ENCODE results near the gene ZNF182. TPM values are rescaled to one million over a fixed set of nuclear protein-coding genes. Genes with fewer than 3 reads are reported as not detected.
"Not testable (repeated sequence)": the region's sequence is repeated elsewhere in the genome, so short reads cannot be mapped to it uniquely, and the experiment has no call there.

Gene ZNF182
- total RNA-seq, 6 experiments from 2014 or later, result 2.1 to 2.5 (median 2.3) TPM

DNA sequence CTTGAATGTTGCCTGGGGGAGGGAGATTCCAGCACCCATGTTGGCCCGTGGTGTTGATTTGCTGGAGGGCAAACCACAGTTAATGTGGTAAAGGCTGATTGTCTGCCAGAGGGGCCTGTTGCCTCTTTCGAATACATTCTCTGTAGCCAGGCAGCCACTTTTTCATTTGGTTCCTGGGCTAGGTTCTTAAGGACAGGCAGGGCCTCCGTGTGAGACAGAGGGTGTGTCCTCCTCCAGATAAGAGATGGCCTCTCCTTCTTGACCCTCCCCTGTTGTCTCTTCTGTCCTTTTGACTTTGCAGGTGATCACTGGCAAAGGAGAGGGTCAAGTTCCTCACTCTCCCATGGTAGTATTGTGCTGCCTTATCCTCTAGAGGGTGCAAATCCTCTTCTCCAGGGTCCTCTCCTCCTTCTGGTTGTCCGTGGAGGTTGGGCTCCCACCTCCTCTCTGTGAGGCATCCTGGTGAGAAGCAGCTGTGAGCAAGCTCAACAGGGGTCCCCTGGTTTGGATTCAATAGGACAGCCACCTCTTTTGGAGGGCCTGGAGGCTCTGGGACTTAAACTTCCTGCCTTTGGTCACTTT lies 44.9 kb downstream of the ZNF182 start:
- ATAC-seq, result peak in 2 of 4 donors; percentile 26 to 32
- 20% methylated on average over 2 of the region's 4 CpGs for WGBS (ENCODE audit: insufficient coverage, low coverage, low lambda C conversion rate, missing lambda C conversion rate)
- no peak for DNase-seq
- H3K27ac ChIP-seq, result no peak overlapping the region
- TF ChIP-seq, protein P1, sequence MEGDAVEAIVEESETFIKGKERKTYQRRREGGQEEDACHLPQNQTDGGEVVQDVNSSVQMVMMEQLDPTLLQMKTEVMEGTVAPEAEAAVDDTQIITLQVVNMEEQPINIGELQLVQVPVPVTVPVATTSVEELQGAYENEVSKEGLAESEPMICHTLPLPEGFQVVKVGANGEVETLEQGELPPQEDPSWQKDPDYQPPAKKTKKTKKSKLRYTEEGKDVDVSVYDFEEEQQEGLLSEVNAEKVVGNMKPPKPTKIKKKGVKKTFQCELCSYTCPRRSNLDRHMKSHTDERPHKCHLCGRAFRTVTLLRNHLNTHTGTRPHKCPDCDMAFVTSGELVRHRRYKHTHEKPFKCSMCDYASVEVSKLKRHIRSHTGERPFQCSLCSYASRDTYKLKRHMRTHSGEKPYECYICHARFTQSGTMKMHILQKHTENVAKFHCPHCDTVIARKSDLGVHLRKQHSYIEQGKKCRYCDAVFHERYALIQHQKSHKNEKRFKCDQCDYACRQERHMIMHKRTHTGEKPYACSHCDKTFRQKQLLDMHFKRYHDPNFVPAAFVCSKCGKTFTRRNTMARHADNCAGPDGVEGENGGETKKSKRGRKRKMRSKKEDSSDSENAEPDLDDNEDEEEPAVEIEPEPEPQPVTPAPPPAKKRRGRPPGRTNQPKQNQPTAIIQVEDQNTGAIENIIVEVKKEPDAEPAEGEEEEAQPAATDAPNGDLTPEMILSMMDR (IDR thresholded peaks at IDR 0.05), result peak in 1 of 4 donors; percentile 17
- no peak for TF ChIP-seq POLR2A (IDR thresholded peaks at IDR 0.05)
- no peaks in the 10 kb centered on the region for H3K27me3 ChIP-seq
- H3K4me3 ChIP-seq, result no peak overlapping the region
- H3K9me3 ChIP-seq, result no peaks in the 10 kb centered on the region
- no peaks in the 10 kb centered on the region for H3K4me1 ChIP-seq
- intact Hi-C loops (cut with DNase I), result no loop called here
- H3K36me3 ChIP-seq, result no peaks in the 10 kb centered on the region

DNA sequence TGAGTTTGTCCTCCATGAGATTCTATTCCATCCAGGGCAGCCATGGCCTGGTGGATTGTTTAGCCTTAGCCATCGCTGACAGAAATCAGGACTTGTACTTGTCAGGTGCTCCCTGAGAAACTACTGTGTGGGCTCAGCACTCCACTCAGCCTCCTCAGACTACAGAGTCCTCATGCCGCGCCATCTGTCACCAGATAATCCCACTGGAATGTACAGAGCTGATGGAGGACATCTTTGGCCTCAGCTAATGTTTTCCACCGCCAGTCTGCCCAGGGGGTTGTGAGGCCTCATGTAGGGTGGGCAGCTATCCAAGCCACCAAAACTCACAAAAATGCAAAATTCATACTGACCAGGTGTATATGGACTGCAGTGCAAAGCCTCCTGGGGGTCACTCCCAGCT lies 45.6 kb downstream of the ZNF182 start:
- H3K9me3 ChIP-seq; H3K4me3 ChIP-seq; H3K27me3 ChIP-seq; DNase-seq; H3K36me3 ChIP-seq; ATAC-seq; intact Hi-C loops (cut with DNase I); H3K4me1 ChIP-seq; H3K27ac ChIP-seq: not testable (repeated sequence)
- 60% methylated on average over 1 of the region's 4 CpGs for WGBS (ENCODE audit: insufficient coverage, low coverage, low lambda C conversion rate, missing lambda C conversion rate)

DNA sequence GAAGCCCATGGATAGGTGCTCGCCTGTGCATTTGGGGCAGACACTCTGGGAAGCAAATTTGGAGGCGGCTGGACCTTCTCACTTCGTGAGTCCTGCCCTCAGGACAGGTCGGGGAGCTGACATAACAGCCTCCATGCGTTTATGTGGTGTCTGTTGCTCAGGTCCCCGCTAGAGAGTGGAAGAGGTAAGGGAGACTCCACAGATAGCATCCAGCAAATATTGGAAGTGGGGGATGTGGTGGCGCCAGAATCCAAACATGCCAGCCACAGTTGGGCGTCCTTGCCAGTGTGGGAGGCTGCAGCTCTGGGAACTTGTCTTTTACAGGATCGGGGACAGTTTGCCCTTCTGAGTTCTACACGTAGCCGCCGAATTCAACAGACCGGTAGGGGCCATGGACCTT lies 47.8 kb downstream of the ZNF182 start:
- WGBS (ENCODE audit: insufficient coverage, low coverage, low lambda C conversion rate, missing lambda C conversion rate), result 39% methylated on average over 5 of the region's 13 CpGs
- intact Hi-C loops (cut with DNase I), result no loop called here
- TF ChIP-seq, protein P1 (IDR thresholded peaks at IDR 0.05), result no peak
- TF ChIP-seq POLR2A (IDR thresholded peaks at IDR 0.05), result no peak
- no peak overlapping the region for H3K4me3 ChIP-seq
- peaks cover 0 to 10% (median 2%) of the 10 kb centered on the region in 4 donors for H3K9me3 ChIP-seq
- DNase-seq, result no peak
- no peak for ATAC-seq
- H3K36me3 ChIP-seq, result no peaks in the 10 kb centered on the region
- H3K27me3 ChIP-seq, result no peaks in the 10 kb centered on the region
- no peak overlapping the region for H3K27ac ChIP-seq
- H3K4me1 ChIP-seq, result no peaks in the 10 kb centered on the region

DNA sequence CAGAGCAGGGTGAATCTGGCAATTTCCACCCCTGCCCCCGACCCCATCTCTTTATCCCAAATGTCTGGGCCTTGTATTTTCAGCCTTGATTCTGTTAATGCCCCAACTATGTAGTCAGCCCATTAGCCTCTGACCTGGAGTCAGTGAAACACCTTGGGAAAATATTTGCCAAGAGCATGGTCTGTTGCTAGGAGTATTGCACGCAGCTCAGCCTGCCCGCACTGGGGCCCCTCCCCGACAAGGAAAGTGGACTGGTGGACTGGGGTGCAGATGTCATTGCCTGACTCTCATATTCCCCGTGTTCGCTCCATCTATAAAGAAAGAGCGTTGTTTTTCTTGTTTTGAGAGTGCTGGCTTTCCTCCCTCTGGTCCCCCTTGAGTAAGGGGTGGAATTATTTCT lies 48.5 kb downstream of the ZNF182 start:
- 61% methylated on average over 4 of the region's 7 CpGs for WGBS (ENCODE audit: insufficient coverage, low coverage, low lambda C conversion rate, missing lambda C conversion rate)
- H3K4me3 ChIP-seq; H3K4me1 ChIP-seq; H3K27ac ChIP-seq; DNase-seq; H3K36me3 ChIP-seq; H3K27me3 ChIP-seq; ATAC-seq; intact Hi-C loops (cut with DNase I): not testable (repeated sequence)
- H3K9me3 ChIP-seq, result peaks cover 0 to 12% (median 3%) of the 10 kb centered on the region in 4 donors

DNA sequence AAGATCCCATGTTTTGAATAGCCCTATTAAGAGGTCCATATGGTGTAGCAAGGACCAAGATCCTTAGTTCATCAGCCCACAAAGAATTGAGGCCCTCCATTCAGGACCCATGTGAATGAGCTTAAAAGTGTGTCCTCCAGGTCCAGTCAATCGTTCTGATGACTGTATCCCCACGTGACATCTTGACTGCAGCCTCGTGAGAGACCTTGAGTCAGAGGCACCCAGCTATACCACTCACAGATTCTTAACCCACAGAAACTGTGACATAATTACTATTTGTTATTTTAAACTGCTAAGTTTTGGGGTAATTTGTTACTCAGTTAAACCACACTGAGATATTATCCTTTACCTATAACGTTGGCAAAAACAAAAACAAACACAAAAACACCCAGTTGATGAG lies 62.4 kb downstream of the ZNF182 start:
- TF ChIP-seq, protein P1 (IDR thresholded peaks at IDR 0.05), result no peak
- TF ChIP-seq POLR2A (IDR thresholded peaks at IDR 0.05), result no peak
- Histone ChIP-seq H3K27ac (no peak overlapping the region), H3K27me3 (no peaks in the 10 kb centered on the region), H3K9me3 (peaks cover 0 to 6% (median 0%) of the 10 kb centered on the region in 4 donors), H3K4me1 (no peaks in the 10 kb centered on the region), H3K36me3 (no peaks in the 10 kb centered on the region), H3K4me3 (no peak overlapping the region)
- 50% methylated on average over 4 of the region's 4 CpGs for WGBS (ENCODE audit: insufficient coverage, low coverage, low lambda C conversion rate, missing lambda C conversion rate)
- intact Hi-C loops (cut with DNase I), result no loop called here
- DNase-seq (no peak), ATAC-seq (no peak)
